ENCODE results near the gene FRZB. TPM values are rescaled to one million over a fixed set of nuclear protein-coding genes. Genes with fewer than 3 reads are reported as not detected.

FRZB gene
- total RNA-seq, 4 donors from 2014 or later = 1.6 to 20.4 (median 12.0) TPM

- DNase-seq (ENCODE audit: low spot score in 2 of 2) = no peak
- intact Hi-C loops (cut with DNase I; ENCODE audit: low total_unique reads) = loop anchor here (10.0 kb wide), 1 partner anchor 1981 kb away; no protein-coding TSS in a partner anchor
- TF ChIP-seq POLR2A (IDR thresholded peaks at IDR 0.05) = no peak
- no peak overlapping the region for H3K4me3 ChIP-seq (ENCODE audit: low read depth, poor library complexity, severe bottlenecking)
- 66 to 74% methylated on average over 5 of the region's 5 CpGs for WGBS, 2 donors
Observed at GRCh38 chr2:182824056-182824766, 42.2 kb downstream of the FRZB start.

DNA sequence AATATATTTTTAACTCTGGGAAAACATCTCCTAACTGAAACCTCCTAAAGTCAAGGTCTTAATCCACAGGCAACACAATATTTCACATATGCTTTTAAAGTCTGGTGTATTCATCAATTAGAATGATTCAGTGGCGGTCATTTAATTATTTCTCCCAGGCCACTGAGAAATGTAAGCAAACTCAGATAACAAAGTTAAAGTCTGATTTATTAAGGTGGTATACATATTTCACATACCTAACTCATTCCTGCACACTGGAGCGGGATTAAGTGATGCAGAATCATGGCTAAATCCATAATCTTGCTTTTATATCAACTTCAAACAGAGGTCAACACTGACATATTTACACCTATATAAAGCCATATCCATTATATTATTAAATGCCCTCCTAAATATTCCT lies 43.7 kb downstream of the FRZB start:
- H3K4me3 ChIP-seq (ENCODE audit: low read depth, poor library complexity, severe bottlenecking) = no peak overlapping the region
- WGBS, 2 donors = 94 to 97% methylated on average over 2 of the region's 2 CpGs
- intact Hi-C loops (cut with DNase I; ENCODE audit: low total_unique reads) = loop anchor here (10.0 kb wide), 1 partner anchor 1982 kb away; no protein-coding TSS in a partner anchor
- no peak for DNase-seq (ENCODE audit: low spot score in 2 of 2)
- TF ChIP-seq, protein P1, sequence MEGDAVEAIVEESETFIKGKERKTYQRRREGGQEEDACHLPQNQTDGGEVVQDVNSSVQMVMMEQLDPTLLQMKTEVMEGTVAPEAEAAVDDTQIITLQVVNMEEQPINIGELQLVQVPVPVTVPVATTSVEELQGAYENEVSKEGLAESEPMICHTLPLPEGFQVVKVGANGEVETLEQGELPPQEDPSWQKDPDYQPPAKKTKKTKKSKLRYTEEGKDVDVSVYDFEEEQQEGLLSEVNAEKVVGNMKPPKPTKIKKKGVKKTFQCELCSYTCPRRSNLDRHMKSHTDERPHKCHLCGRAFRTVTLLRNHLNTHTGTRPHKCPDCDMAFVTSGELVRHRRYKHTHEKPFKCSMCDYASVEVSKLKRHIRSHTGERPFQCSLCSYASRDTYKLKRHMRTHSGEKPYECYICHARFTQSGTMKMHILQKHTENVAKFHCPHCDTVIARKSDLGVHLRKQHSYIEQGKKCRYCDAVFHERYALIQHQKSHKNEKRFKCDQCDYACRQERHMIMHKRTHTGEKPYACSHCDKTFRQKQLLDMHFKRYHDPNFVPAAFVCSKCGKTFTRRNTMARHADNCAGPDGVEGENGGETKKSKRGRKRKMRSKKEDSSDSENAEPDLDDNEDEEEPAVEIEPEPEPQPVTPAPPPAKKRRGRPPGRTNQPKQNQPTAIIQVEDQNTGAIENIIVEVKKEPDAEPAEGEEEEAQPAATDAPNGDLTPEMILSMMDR (IDR thresholded peaks at IDR 0.05) = no peak
- no peak for TF ChIP-seq POLR2A (IDR thresholded peaks at IDR 0.05)

- no peak for DNase-seq (ENCODE audit: low spot score in 2 of 2)
- no peak overlapping the region for H3K4me3 ChIP-seq (ENCODE audit: low read depth, poor library complexity, severe bottlenecking)
- intact Hi-C loops (cut with DNase I; ENCODE audit: low total_unique reads) = loop anchor here (10.0 kb wide), 1 partner anchor 1984 kb away; no protein-coding TSS in a partner anchor
- TF ChIP-seq, protein P1 (IDR thresholded peaks at IDR 0.05) = no peak
- no peak for TF ChIP-seq POLR2A (IDR thresholded peaks at IDR 0.05)
- 63 to 70% methylated on average over 2 of the region's 2 CpGs for WGBS, 2 donors
Observed at GRCh38 chr2:182821182-182821581, 45.3 kb downstream of the FRZB start.

DNA sequence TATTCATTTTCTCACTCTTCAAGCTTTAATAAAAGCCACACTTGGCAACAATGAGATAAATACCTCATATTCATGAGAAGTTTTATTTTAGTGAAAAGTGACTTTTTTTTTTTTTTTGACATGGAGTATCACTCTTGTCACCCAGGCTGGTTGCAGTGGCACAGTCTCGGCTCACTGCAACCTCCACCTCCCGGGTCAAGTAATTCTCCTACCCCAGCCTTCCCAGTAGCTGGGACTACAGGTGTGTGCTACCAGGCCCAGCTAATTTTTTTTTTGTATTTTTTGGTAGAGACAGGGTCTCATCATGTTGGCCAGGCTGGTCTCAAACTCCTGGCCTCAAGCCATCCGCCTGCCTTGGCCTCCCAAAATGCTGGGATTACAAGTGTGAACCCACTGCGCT lies 47.0 kb downstream of the FRZB start:
- intact Hi-C loops (cut with DNase I; ENCODE audit: low total_unique reads) = no loop called here
- DNase-seq (ENCODE audit: low spot score in 2 of 2) = no peak
- 91 to 98% methylated on average over 4 of the region's 4 CpGs for WGBS, 2 donors
- TF ChIP-seq, protein P1 (IDR thresholded peaks at IDR 0.05) = no peak
- no peak for TF ChIP-seq POLR2A (IDR thresholded peaks at IDR 0.05)
- H3K4me3 ChIP-seq (ENCODE audit: low read depth, poor library complexity, severe bottlenecking) = no peak overlapping the region

- no peak for TF ChIP-seq POLR2A (IDR thresholded peaks at IDR 0.05)
- TF ChIP-seq, protein P1 (IDR thresholded peaks at IDR 0.05) = no peak
- 74 to 78% methylated on average over 4 of the region's 4 CpGs for WGBS, 2 donors
- intact Hi-C loops (cut with DNase I; ENCODE audit: low total_unique reads) = no loop called here
- no peak overlapping the region for H3K4me3 ChIP-seq (ENCODE audit: low read depth, poor library complexity, severe bottlenecking)
- no peak for DNase-seq (ENCODE audit: low spot score in 2 of 2)
Observed at GRCh38 chr2:182818925-182819324, 47.5 kb downstream of the FRZB start.

- no peak overlapping the region for H3K4me3 ChIP-seq (ENCODE audit: low read depth, poor library complexity, severe bottlenecking)
- no peak for DNase-seq (ENCODE audit: low spot score in 2 of 2)
- intact Hi-C loops (cut with DNase I; ENCODE audit: low total_unique reads) = no loop called here
- 67 to 78% methylated on average over 3 of the region's 3 CpGs for WGBS, 2 donors
- TF ChIP-seq, protein P1 (IDR thresholded peaks at IDR 0.05) = no peak
- no peak for TF ChIP-seq POLR2A (IDR thresholded peaks at IDR 0.05)
Observed at GRCh38 chr2:182818501-182818900, 47.9 kb downstream of the FRZB start.

Measured in lower leg skin (tissue), 4 donors.